Measurements from ENCODE around the gene STK24. TPM values are rescaled to one million over a fixed set of nuclear protein-coding genes. Genes with fewer than 3 reads are reported as not detected.

STK24 gene
- total RNA-seq, 2 experiments from 2014 or later, result 150 to 152 TPM

DNA sequence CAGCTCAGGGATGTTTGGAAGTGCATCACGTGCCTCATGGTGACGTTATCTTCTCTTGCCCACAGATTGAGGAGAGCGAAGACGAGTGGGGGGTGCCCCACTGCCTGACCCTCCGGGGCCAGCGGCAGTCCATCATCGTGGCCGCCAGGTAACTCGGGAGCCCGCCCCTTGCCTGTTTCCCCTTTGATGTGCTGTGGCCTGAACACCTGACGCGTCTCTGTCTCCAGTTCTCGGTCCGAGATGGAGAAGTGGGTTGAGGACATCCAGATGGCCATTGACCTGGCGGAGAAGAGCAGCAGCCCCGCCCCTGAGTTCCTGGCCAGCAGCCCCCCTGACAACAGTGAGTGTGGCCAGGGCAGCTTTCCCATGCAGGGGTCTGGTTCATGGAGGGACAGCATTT, 137.0 kb downstream of the STK24 start:
- CTCF ChIA-PET, result no interaction called here
- POLR2A ChIA-PET, result no interaction called here

DNA sequence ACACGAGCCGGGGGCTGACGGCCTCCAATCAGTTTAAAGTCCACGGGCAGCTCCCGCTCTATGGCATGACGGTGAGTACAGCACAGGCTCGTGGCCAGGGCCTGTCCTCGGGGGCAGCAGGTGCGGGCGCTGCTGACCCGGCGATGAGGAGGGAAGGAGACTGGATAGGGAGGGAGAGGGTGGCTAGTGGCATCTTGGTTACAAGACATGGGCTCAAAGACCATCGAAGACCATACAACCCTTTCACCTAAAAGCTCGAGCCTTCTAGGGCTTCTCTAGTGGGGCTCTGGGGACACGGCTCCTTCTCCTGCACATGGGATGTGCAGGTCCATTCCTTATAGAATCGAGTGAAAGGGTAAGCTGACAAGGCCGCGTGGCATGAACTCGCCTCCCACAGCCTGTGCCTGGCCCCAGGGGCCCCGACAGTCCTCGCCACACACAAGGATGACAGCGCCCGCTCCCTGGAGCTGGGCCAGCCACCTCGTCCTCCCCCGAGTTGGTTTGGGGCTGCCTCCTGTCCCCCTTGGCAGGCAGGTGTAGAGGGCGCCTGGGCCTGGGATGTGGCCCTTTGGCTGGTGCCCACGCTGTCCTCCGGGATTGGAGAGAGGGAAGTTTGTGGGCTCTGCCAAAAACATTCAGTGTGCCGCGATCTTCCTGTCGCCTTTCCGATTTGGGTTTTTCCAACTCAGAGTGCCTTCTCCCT, 137.6 kb downstream of the STK24 start:
- CTCF ChIA-PET, result no interaction called here
- POLR2A ChIA-PET, result interaction anchor here (0.5 kb wide), 1 partner anchor 1309 kb away, joined by 6 read pairs; no protein-coding TSS in a partner anchor

DNA sequence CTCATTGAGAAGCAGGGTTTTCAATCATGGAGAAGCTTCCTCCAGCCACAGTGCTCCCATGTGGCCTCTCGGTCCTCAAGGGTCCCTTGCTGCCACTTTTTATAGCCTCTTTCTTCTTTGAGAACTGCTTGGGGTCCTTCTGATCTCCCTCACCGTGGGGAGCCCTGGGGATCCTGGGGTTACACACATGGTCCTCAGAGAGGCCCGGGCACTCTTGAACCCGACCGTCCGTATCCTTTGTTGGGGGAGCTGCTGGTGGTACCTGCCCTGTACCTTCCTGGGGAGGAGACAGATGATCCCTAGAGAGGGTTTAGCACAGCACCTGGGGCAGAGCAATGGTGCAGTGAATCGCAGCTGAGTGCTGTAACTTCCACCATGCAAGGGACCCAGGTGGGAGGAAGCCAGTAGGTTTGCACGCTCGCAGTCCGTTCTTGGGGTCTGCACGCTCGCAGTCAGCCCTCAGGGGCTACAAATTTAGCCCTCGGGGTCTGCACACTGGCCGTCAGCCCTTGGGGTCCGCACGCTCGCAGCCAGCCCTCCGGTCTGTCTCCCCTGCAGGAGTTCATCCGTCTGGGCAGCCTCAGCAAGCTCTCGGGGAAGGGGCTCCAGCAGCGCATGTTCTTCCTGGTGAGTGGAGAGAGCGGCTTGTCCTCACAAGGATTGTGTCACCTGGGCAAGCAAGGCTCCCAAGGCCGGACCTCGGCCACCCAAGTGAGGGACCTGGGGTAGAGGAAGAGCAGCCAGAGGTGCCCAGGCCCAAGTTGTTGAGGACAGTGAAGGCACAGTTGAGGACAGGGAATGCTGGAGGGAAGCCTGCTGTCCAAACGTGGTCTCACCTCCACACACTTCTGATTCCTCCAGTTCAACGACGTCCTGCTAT, 138.4 kb downstream of the STK24 start:
- ChIA-PET POLR2A (no interaction called here), CTCF (no interaction called here)

DNA sequence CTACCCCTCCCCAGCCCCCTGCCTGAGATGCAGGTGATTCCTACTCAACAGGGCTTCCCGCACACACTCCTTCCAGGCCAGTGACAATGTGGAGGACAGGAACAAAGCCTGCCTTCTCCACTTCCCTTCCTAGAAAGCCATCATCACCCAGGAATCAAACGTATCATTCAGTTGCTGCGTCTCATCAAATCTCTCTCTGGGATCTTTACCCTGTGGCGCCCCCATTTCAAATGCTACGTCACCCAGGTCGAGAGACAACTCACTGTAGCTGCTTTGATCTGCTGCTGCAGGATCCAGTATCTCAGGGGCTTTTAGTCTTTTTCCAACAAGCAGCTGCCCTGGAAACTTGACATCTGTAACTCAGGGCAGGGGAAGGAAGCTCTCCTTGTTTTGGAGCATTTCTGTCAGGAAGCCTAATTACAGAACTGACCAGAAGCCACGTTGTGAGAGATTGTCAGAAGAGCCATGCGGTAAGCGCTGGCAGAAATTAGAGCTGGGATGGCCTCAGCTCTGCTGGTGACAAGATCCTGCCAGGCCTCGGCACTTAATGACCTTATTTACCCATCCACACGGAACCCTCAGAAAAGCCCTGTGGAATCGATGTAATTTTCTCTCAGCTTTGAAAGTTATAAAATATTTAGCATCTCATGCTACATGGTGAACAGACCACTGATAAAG, 140.5 kb downstream of the STK24 start:
- ChIA-PET POLR2A (no interaction called here), CTCF (no interaction called here)

DNA sequence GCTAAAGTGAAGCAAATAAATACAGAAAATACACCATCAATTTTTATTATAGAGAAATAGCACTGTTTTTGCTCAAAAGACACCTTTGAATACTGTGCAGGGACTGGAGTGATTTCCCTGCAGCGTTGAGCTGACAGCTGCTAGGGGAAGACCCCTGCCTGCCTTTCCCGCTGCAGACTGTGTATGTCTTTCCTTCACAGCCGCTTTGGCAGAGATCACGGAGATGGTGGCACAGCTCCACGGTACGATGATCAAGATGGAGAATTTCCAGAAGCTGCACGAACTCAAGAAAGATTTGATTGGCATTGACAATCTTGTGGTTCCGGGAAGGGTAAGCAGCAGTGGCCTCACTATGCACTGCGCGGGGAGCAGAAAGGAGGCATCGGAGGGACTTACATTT, 141.5 kb downstream of the STK24 start:
- CTCF ChIA-PET, result no interaction called here
- POLR2A ChIA-PET, result no interaction called here

DNA sequence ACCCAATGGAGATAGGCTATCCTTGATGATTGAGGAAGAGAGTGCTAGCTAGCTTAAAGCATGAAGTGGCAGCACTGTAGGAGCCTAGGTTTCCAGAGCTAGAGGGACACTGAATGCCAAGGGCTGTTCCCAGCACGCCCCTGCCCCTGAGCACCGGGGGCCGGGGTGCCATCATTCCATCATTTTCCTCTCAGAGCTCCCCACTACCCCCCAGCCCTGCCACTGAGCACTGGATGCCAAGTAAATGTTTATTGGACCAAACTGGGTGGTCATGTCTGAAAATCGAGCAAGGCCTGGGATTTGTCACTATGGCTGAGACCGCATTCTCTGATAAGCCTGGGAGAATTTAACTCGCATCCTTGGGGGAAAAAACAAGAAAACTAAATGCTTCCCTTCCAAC, 142.8 kb downstream of the STK24 start:
- POLR2A ChIA-PET, result no interaction called here
- CTCF ChIA-PET, result interaction anchor here (1.0 kb wide), 2 partner anchors 12 to 219 kb away, joined by 3 read pairs; no protein-coding TSS in a partner anchor

DNA sequence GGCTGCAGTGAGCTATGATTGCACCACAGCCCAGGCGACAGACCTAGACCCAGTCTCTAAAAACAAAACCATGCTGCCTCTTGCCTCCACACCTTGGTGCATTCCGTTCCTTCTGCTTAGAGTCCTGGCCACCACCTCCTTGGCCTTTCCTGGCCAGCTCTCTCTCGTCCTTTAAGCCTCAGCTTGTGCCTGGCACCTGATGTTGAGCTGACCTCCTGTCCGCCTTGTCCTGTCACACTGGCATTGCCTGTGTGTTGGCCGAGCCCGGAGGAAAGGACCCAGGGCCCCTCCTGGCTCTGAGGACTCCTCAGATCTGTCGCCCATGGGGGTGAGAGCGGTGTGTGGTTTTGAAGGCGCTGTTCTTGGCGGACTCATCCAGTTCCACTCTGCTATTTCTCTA, 143.3 kb downstream of the STK24 start:
- CTCF ChIA-PET, result interaction anchor here (1.0 kb wide), 2 partner anchors 12 to 220 kb away, joined by 3 read pairs; no protein-coding TSS in a partner anchor
- POLR2A ChIA-PET, result no interaction called here

DNA sequence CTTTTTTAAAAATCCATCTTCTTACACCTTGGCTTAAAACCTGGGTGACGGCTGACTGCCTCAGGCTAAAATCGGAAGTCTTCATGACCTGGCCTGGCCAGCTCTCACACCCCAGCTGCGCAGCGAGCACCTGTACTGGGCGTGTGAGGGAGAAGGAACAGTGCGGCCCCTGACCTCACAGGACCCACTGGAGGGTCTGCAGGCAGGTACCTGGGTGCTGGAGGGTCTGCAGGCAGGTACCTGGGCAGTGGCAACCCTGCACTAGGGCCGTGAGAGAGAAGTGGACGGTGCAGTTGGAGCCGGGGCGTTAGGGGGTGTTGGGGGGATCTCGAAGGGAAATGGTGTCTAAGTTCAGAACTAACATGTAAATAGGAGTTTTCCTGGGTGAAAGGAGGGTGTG, 144.3 kb downstream of the STK24 start:
- POLR2A ChIA-PET, result no interaction called here
- CTCF ChIA-PET, result no interaction called here

DNA sequence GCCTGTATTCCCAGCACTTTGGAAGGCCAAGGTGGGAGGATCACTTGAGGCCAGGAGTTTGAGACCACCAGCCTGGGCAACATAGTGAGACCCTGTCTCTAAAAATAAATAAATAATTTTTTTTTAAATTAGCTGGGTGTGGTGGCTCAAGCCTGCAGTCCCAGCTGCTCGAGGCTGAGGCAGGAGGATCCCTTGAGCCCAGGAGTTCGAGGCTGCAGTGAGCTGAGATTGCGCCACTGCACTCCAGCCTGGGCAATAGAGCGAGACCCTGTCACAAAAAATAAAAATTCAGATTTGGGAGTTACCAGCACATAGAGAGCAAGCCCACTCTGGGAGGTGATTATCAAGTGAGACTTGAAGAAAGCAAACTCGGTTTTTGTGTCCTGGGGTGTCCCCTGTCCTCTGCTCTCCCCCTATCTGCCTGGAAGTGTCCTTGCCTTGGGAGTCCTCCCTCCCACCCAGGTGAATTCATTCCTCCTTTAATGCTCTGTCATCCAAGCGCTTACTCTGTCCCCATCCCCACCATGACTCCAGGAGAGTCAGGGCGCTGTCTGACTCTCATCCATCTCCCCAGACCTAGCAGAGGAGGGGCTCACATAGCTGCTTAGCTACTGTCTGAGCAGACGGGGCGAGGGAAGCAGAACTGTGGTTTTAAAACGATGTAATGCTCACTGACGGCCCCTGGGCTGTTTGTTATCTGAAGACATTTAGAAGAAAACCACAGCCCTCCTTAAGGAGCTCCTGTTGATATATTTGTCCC, 146.8 kb downstream of the STK24 start:
- ChIA-PET POLR2A (no interaction called here), CTCF (no interaction called here)

DNA sequence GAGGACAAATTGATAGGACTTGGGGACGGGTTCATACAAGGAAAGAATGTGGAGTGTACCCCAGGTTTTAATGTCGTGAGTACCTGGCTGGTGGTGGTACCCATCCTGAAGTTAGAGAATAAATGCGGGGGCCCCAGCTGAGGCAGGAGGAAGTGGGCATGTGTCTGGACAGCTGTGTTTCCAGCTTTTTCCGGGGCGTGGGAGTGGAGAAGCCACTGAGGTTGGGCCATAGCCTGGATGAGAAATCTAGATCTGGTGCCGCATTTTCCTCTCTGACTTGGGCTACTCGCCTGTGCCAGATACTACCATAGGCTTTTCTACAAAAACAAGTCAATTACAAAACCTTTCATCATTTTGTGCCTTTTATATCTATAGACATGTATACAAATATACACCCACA, 147.4 kb downstream of the STK24 start:
- CTCF ChIA-PET, result no interaction called here
- POLR2A ChIA-PET, result no interaction called here

DNA sequence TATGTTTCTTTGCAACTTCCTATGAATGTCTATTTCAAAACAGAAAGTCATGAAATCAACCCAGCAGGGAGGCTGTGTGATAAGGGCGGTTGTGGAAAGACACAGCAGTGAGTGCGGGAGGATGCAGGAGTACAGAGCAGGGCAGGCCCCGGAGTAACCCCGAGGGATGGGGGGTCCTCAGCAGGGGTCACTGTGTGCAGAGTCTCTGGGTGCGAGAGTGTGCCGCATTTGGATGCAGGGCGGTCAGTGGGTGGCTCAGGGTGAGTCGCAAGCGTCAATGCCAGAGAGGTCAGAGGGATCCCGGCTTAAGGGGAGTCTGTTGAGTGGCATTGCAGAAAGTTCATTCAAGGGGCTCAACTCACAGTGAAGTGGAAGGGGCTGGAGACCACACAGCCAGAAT, 147.8 kb downstream of the STK24 start:
- ChIA-PET CTCF (no interaction called here), POLR2A (no interaction called here)

DNA sequence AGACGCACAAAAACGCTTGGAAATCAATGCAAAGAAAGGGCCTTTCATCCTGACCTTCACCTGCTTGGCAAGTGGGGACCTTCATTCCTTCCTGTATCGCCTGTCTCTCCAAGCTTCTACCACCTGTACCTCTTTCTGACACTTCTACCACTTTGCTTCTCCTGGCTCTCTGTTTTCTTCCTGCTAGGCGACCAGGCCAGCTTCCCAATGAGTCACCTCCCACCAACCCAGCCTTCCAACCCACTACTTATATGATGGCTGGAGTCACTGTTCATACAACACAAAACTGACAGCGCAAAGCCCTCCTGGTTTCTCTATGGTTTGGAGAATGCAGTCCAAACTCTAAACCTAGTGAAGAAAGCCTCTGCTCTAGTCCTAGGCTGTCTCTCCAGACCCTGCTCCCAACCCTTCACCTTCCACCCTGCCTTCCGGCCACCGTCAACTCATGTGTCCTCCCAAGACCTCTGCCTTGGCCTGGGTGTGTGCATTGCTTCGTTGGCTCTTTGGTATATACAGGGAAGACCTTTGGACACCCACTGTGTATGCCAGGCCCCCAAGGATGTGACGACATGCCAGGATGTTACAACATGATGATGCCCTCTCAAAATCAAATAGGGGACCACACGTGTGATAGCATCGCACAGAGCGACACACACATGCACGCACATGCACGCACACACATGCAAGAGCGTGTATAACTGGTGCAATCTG, 148.5 kb downstream of the STK24 start:
- ChIA-PET CTCF (no interaction called here), POLR2A (no interaction called here)

DNA sequence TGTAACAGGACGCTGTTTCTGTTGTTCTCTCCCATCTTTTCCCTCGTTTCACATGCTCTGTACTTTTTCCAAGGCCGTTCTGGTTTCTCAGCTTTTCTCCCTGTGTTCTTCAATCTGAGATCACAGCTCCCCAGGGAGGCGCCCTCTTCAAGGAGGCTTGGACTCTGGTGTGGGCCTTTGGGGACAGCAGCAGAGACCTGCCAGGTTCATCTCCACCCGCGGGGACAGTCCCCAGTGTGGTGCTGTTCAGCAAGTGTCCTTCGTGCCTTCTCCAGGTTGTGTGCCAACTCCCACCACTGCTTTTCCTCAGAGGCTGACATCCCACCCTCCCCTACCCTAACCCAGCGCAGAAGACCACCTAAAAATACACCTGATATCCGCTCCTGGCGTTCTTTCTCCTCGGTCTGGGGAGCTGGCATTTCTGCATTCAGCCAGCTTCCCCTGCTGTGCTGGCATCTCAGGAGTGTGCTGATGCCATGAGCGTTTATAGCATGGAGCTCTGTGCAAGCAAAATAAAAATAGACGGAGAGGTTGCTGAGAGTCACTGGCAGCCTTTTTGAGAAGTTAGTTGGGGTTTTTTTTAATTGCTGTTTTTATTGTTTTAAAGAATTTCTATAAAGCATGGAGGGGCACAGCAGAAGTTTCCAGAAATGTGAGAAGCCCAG, 149.4 kb downstream of the STK24 start:
- POLR2A ChIA-PET, result no interaction called here

DNA sequence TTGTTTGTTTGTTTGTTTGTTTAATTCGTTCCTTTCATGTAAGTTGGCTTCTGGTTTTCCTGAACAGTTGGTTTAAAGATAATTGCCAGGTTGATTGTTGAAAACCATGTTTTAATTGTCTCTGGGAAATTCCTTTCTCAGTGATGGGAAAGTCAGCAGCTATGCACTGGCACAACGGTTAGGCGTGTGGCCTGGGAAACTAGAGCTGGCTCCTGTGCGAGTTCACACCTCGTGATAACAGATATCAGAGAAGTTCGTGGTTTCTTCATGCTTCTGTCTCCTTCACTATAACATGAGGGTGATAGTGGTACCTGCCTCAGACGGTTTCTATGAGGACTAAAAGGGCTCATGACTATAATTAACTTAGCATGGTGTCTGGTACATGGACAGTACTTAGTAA, 153.5 kb downstream of the STK24 start:
- CTCF ChIA-PET, result no interaction called here

More for the DNA sequence above, 149.4 kb downstream of the STK24 start:
- CTCF ChIA-PET, result no interaction called here

DNA sequence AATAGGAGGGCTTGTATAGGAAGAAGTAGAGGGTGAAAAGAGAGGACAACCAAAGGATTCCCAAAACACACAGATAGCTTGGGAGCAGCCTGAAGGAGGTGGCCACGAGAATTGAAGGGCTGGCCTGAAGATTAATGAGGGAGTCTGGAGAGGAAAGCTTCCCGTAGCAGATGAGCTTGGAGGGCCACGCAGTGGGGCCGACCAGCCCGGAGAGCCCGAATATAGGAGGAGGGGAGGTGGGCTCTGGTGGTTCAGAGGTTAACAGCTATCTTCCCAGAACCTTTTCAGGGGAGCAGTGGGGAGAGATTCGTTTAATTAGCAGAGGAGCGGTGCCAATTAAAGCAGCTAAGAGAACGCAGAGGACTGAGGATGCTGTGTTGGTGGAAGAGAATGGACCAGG, 154.9 kb downstream of the STK24 start:
- POLR2A ChIA-PET, result no interaction called here
- CTCF ChIA-PET, result interaction anchor here (0.6 to 1.5 kb wide), 3 partner anchors 24 to 231 kb away, joined by 3 to 4 read pairs (median 3); no protein-coding TSS in a partner anchor

More for the DNA sequence above, 153.5 kb downstream of the STK24 start:
- POLR2A ChIA-PET, result no interaction called here

DNA sequence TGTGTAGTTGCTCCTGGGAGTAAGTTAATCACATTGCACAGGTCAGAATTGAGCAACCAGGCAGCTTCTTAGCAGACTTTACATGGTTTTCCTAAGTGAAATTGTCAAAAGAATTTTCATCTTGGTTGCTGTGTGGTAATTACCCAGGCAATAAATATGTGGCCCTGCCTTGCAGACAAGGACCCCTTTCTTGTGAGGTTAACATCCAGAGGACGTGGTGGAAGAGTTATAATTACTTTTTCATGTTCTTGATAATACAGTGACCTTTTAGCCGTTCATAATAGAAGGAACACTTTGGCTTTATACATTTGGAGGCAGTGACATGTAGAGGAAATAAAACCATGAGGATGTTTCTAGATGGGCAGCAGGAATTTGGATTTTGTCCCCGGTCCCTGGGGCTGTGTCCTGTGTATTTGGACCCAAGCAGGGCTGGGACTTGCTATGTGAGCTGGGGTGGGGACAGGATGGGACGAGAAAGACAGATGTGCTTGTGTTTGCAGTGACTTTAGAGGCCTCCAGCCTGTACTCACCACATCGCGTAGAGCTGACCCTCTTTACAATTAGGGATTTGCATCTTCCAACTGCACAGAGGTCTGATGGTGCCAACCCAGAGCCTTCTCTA, 156.2 kb downstream of the STK24 start:
- CTCF ChIA-PET, result no interaction called here
- POLR2A ChIA-PET, result no interaction called here

DNA sequence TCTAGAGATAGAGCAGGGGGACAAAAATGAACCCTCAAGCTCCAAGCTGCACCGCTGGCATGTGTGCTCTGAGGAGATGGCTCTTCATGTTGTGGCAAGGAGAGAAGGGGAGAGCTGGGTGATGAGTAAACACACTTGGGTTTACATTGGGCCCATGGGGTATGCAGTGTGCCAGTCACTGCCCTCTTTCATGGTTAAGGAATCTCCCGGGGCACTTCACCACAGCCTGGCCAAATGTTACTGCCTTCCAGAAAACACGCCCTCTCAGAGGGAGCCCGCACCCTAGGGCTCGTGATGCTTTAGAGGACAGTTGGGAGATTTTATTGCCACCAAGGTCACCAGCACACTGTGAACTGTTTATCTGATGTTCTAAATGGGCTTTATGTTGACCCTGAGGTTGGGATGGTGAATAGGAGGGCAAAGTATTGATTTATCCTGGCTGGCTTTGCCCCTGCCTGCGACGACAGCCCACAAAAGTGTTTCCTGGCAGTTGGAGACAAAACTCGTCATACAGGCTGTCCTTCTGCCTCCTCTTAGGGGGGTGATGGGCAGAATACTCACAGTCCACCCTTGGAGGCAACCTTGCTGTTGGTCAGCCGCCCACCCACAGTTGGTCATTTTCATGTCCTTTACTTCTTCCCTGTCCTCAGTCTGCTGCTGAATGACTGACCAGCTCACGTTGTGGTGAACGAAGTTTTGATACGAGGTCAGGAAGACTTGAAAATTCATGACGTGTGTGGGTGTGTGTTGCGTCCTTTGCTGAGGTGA, 156.9 kb downstream of the STK24 start:
- POLR2A ChIA-PET, result no interaction called here
- CTCF ChIA-PET, result no interaction called here

DNA sequence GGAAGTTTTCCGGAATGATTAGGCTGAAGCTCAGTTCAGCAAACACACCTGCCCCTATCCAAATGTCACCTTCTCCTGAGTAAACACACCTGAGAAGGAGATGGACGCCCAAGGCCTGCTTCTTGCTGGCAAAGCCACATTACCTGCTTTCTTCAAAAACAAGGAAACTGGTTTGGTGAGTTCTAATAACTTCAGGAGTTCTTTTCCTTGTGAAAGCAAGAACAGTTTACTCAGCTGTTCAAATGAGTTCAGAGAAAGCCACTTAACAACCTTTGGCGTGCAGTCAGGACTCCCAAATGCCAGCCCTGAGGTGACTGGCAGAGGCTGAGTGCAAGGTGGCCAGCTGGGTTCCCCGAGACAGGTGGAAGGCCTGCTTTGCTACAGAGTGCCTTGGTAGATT, 160.5 kb downstream of the STK24 start:
- POLR2A ChIA-PET, result no interaction called here
- CTCF ChIA-PET, result no interaction called here

All from activated CD8-positive, alpha-beta memory T cell treated with anti-CD3 and anti-CD28 coated beads for 36 hours (primary cell).